Muscle of back (tissue), 13 donors: ENCODE results near the gene NBPF8. TPM values are rescaled to one million over a fixed set of nuclear protein-coding genes. Genes with fewer than 3 reads are reported as not detected.
"Not testable (repeated sequence)": the region's sequence is repeated elsewhere in the genome, so short reads cannot be mapped to it uniquely, and the experiment has no call there.

Experiments used
- DNase-seq, 3 donors: peaks; one replicate each; pipeline versions ENCODE4 v3.0.0 to v3.0.0-alpha.2; 2013
- long read RNA-seq, 9 donors: transcript quantifications; one replicate each; lab custom pipeline, GENCODE V29; 2026
- polyA plus RNA-seq, 10 donors: library from polyadenylated mRNA; unstranded; fragments of 120-200 nt; gene quantifications; one replicate each; pipeline ENCODE4 v1.2.1, GENCODE V29; 2013; ENCODE audit not compliant: insufficient read length in 10 of 10

NBPF8 gene, protein sequence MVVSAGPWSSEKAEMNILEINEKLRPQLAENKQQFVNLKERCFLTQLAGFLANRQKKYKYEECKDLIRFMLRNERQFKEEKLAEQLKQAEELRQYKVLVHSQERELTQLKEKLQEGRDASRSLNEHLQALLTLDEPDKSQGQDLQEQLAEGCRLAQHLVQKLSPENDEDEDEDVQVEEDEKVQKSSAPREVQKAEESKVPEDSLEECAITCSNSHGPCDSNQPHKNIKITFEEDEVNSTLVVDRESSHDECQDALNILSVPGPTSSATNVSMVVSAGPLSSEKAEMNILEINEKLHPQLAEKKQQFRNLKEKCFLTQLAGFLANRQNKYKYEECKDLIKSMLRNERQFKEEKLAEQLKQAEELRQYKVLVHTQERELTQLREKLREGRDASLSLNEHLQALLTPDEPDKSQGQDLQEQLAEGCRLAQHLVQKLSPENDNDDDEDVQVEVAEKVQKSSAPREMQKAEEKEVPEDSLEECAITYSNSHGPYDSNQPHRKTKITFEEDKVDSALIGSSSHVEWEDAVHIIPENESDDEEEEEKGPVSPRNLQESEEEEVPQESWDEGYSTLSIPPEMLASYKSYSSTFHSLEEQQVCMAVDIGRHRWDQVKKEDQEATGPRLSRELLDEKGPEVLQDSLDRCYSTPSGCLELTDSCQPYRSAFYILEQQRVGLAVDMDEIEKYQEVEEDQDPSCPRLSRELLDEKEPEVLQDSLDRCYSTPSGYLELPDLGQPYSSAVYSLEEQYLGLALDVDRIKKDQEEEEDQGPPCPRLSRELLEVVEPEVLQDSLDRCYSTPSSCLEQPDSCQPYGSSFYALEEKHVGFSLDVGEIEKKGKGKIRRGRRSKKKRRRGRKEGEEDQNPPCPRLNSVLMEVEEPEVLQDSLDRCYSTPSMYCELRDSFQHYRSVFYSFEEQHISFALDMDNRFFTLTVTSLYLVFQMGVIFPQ
- polyA plus RNA-seq = 10 to 100 TPM in 6 of 10 donors, 1 to 10 TPM in 4; 6.2 to 27.6 (median 12.1) TPM
- long read RNA-seq, donor 1 = 0 reads
- long read RNA-seq, donor 2 = 0 reads
- long read RNA-seq, donor 3 = 0 reads
- long read RNA-seq, donor 4, partial matches to known transcripts = 11 of 11 reads
- long read RNA-seq, donor 4, other reads (novel, unspliced or antisense) = 0 of 11 reads
- long read RNA-seq, donor 5 = 0 reads
- long read RNA-seq, donor 6 = 0 reads
- long read RNA-seq, donor 7 = 0 reads
- long read RNA-seq, donor 8 = 0 reads
- long read RNA-seq, donor 9 = 0 reads

DNA sequence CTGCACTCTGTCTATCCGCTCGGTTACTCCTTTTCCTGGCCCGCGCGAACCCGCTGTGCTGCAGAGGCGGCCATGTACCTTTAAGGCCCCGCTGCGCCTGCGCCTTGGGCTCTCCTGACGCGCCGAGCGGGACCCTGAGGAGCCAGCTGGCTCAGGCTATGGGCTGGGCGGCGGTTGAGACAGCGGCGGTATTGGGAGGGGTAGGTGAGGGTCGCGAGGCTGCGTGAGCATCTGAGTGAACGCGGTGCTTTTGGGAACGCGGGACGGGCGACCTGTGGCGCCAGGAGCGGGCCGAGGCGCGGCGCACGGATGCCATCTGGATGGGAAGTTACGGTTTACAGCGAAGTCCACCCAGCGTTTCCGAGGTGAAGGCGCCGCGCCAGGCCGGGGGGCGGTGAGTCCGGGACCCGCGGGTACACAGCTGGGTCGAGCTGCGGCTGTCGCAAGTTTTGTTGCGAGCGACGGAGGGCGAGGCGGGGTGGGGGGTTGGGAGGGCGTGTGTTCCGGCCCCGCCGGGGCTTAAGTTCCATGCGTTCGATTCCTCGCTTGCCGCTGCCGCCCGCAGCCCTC lies at the start of gene NBPF8:
TSS of gene NBPF8 (plus strand) at position 125 of the 570 bp plus-strand sequence. CDS start 21,488 bp downstream, outside the sequence.
- peak; percentile 41 to 90 (median 77) for DNase-seq

DNA sequence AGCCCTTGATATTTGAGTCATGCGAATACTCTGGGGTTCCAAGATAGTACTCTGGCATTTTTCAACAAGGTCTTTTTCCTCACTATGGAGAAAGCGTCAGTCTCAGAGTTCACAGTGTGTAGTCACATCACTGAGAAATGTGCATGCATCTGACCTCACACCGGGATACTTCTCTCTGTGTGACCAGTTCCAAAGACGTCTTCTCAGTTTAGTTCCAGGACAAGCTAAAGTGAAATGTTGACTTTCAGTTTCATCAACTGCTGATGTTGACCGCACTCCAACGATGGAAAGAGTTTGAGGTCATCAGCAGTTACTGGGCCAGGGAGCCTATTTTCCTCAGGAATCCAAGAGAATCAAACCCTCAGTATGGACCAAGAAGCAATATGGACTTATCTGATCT lies 47.1 kb upstream of the NBPF8 start:
- not testable (repeated sequence) for DNase-seq

DNA sequence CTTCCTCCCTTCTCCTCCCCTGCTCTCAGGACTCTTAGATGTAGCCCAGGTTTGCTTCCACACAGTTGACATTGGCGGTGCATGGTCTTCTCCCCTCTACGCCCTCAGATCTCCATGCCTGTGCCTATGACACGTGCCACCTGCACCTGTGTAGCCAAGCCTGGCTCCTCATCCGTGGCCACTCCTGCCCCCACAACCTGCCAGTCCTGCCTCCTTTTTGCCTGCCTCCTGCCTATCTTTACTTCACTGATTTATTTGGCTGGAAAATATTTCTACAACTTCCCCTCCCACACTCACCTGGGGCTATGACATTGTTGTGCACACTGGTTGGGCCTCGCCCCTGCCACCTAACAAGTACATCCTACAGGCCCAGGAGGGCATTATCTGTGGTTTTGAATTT lies 28.2 kb upstream of the NBPF8 start:
- DNase-seq = not testable (repeated sequence)

DNA sequence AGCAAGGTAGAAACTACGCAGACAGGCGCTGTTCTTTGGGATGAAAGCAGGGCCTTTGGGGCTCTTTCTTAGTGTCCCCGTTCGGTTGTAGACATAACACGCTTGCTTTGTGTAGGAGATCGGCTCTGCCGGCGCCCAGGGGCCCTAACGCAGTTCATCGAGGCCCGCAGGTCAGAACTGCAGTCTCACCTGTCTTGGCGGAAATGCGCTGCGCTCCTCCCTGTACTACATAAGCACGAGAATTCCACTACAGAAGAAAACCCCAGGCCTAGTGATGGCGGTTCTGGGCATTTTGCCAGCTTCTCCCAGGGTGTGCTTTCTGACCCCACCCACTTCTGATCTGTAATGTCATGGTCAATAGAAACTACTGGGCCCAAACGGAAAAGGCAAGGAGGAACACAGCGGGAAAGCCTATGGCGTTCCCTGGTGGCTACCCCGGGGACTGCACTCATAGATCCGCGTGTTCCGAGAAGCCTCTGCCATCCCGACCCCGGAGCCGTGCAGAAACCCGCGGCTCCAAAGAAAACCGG lies 26.2 kb upstream of the NBPF8 start:
- DNase-seq = peak; percentile 33 to 70 (median 51)

DNA sequence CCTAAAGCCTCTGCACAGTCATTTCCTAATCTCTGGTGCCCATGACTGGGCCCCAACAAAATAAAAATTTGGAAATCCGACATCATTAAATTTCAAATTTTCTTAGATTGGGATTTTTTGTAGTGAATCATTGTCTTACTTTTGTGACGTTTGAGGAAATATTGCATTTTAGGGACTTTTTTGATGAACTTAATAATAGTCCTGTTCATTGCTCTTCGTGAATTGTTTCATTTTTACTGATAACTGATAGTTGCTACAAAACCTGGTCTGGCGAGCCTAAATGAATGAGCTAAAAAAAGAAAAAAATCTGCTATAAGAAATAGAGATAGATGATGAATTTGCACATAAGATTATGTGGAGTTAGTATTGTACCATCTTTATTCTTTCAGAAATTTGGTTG lies 23.5 kb upstream of the NBPF8 start:
- DNase-seq = not testable (repeated sequence)

DNA sequence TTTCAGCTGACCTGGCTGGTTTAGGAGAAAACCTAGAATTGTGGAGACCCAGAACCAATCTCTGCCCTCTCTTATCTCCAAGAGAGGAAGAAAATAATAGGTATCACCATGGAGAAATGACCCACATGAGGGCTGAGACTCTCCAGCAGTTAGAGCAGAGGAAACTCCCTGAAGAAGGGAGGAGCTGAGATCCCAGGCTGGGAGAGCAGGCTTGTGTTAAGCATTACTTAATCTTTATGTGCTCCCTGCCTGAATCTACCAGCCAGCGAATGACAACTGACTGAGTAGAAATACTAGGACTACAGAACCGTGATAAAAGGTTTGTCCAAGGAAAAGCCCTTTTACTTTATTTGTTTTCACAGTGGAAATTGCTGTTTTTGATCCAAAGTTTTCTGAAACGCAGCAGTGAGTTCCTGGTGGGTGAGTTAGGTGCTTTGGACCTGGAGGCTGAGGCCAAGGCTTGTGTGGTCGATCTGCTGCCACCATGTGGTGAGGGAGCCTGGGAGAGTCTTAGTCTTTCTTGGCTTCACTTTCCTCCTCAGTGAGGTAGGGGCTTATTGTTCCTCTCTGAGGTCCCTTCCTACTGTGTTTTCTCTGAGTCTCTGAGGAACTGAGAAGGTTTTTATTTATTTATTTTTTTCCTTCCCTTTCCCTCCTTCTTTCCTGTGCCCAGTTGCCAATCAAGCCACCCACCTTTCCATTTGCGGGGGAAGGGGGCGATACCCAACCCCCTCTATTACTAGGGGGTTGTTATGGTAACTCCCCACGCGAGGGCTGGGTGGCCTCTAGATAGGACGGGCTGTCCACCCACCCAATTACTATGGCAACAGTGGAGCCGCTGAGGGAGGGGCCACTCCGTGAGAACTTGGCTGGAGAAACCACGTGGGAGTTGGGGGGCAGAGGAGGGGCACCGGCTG lies 21.3 kb upstream of the NBPF8 start:
- peak in 1 of 3 donors; percentile 8 for DNase-seq

DNA sequence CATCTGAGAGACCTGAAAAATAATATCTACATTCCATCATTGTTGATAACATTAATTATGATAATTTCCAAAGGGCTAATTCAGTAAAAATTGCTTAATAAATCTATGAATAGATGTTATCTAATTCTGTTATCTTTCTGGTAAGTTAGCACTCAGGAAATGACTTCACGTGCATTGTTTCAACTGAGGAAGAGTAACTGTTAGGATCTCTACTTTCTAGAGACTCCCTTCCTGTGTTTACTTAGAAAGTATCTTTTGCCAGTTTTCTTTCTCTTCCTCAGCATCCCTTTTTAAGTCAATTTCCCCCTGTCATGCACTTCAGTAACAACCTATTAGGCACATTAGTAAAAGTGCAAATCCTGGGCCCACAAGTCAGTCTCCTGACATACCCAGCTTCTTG lies 9.5 kb upstream of the NBPF8 start:
- not testable (repeated sequence) for DNase-seq

DNA sequence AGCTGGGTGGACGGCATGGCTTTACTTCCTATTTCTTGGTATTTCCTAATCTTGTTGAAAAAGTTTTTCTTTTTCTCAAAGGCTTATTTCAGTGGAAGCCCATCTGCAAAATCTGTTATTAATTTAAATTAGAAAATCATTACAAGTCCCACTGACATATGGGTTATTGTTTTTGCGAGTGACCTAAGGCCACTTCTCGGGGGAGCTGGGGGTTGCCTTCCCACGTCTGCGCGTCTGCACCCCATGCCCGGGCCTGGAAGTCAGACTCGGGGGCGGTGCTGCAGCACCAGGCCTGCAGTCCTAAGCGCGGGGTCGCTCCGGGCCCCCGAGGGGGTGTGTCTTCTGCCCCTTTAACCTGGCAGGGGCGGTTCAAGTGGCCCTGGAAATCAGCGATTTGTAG lies 384 bp upstream of the NBPF8 start:
- DNase-seq = peak; percentile 4 to 55 (median 27)

DNA sequence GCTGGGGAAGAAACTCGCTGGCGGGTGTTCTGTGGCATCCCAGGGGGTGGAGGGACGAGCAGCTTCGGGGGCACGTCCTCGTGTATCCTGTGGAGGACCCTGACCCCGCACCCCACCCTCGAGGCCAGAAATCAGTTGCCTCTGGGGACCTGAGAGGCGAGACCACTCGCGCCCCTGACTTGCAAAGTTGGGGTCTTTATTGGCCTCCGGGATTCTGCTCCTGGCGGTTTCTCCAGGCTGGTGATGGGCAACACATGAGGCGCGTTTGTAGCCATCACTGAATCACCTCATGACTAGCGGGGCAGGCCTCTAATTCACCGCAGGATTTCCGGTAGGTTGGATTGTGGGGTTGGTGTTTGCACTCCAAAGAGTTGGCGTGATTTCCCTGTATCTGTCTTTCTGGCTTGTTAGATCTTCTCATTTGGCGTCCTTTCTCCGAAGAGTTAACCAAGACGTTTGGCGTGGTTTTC lies 692 bp downstream of the NBPF8 start:
- peak; percentile 27 to 63 (median 30) for DNase-seq

DNA sequence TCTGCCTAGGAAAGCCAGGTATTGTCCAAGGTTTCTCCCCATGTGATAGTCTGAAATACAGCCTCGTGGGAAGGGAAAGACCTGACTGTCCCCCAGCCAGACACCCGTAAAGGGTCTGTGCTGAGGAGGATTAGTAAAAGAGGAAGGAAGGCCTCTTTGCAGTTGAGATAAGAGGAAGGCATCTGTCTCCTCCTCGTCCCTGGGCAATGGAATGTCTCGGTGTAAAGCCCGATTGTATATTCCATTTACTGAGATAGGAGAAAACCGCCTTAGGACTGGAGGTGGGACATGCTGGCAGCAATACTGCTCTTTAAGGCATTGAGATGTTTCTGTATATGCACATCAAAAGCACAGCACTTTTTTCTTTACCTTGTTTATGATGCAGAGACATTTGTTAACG lies 10.2 kb downstream of the NBPF8 start:
- not testable (repeated sequence) for DNase-seq

DNA sequence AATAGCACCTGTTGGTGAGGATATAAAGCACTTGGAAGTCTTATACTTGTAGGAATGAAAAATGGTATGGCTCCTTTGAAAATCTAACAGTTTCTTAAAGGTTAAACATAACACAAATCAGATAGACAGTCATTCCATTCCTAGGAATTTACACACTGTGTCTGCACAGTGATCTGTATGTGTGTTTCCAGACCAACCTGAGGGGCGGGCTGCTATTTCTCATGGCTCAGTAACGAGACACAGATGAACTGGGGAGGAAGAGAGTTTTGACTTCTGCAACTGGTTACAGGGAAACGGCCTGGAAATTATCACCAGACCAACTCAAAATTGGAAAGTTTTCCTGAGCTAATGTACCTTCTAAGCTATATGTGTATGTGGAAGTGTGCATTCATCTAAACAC lies 16.8 kb downstream of the NBPF8 start:
- peak in 1 of 3 donors; percentile 0 for DNase-seq

DNA sequence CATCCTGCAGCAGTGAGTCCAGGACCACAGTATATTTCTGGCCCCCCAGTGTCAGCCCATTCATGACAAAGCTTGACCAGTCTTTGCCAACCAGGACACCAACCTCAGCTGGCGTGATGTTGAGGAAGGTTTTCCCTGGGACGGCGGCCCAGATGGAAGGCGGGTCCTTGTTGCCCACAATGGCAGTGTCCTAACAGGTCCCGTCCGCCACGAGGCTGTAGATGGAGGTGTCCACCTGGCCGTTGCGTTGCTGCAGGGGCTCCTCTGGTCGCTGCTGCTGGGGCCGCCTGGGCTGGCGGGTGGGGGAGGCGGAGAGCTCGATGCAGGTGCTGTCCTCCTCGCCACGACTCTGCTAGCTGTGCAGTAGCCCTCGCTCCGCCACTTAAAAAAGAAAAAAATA lies 19.0 kb downstream of the NBPF8 start:
- DNase-seq = not testable (repeated sequence)

DNA sequence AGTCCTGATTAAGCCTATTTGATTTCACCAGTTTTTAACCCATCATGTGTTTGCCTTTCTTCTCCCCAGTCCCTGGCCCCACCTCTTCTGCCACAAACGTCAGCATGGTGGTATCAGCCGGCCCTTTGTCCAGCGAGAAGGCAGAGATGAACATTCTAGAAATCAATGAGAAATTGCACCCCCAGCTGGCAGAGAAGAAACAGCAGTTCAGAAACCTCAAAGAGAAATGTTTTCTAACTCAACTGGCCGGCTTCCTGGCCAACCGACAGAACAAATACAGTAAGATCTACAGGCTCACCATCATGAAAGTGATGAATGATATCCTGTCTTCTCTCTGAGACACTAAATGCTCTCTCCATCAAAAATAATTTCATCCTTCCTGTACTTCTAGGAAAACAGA lies 34.3 kb downstream of the NBPF8 start:
- DNase-seq = not testable (repeated sequence)

Other genes with a start within 250 kb of the NBPF8 start
- 10 to 100 TPM; 22.3 to 32.7 (median 26.8) TPM for gene SEC22B, start 238.5 kb upstream of the NBPF8 start, polyA plus RNA-seq